GM23248 (cell line): ENCODE data around the gene GAMT. TPM values are rescaled to one million over a fixed set of nuclear protein-coding genes. Genes with fewer than 3 reads are reported as not detected.

Experiments used
- DNase-seq: peaks from one replicate; pipeline ENCODE4 v3.0.0-alpha.2; 2015
- H2AFZ ChIP-seq: fragments of 200-600 bp; sonication (generic); 2 replicates; pipeline ENCODE4 v1.6.1; 2016; ENCODE audit warnings: antibody characterized with exemption
- H3F3A ChIP-seq: fragments of 200-600 bp; sonication (generic); 2 replicates; pipeline ENCODE4 v1.6.1; 2016; ENCODE audit warnings: mild to moderate bottlenecking, antibody characterized with exemption, mixed run types; ENCODE audit not compliant: insufficient read depth
- H3K27ac ChIP-seq: fragments of 200-600 bp; sonication (generic); 2 replicates; pipeline ENCODE4 v1.5.1; 2016; ENCODE audit warnings: mild to moderate bottlenecking
- H3K27me3 ChIP-seq: fragments of 200-600 bp; sonication (generic); replicated peaks from 2 replicates; pipeline ENCODE4 v1.6.1; 2016; ENCODE audit warnings: mild to moderate bottlenecking; ENCODE audit not compliant: insufficient read depth
- H3K36me3 ChIP-seq: fragments of 200-600 bp; sonication (generic); 2 replicates; pipeline ENCODE4 v1.6.1; 2016; ENCODE audit warnings: low read depth, mild to moderate bottlenecking
- H3K4me1 ChIP-seq: fragments of 200-600 bp; sonication (generic); 2 replicates; pipeline ENCODE4 v1.6.1; 2016; ENCODE audit warnings: mild to moderate bottlenecking; ENCODE audit not compliant: insufficient read depth
- H3K4me2 ChIP-seq: fragments of 200-600 bp; sonication (generic); one replicate; pipeline ENCODE4 v1.6.1; 2016; ENCODE audit warnings: mild to moderate bottlenecking; ENCODE audit not compliant: unreplicated experiment
- H3K4me3 ChIP-seq: fragments of 200-600 bp; sonication (generic); 2 replicates; pipeline ENCODE4 v1.5.1; 2016; ENCODE audit warnings: mild to moderate bottlenecking
- H3K79me2 ChIP-seq: fragments of 200-600 bp; sonication (generic); 2 replicates; pipeline ENCODE4 v1.6.1; 2016; ENCODE audit warnings: mild to moderate bottlenecking; ENCODE audit not compliant: insufficient read depth
- H3K9ac ChIP-seq: fragments of 200-600 bp; sonication (generic); 2 replicates; pipeline ENCODE4 v1.6.1; 2016; ENCODE audit warnings: mild to moderate bottlenecking
- H3K9me2 ChIP-seq: fragments of 200-600 bp; sonication (generic); 2 replicates; pipeline ENCODE4 v1.6.1; 2016; ENCODE audit warnings: mixed run types, mild to moderate bottlenecking, moderate library complexity; ENCODE audit not compliant: insufficient read depth
- H3K9me3 ChIP-seq: fragments of 200-600 bp; sonication (generic); one replicate; pipeline ENCODE4 v1.6.1; 2017; ENCODE audit warnings: low read depth
- H4K20me1 ChIP-seq: fragments of 200-600 bp; sonication (generic); 2 replicates; pipeline ENCODE4 v1.6.0; 2016; ENCODE audit not compliant: insufficient read depth
- EZH2 ChIP-seq: fragments of 200-600 bp; sonication (generic); IDR thresholded peaks from 2 replicates; pipeline ENCODE4 v1.6.1; 2018; ENCODE audit warnings: antibody characterized with exemption, mild to moderate bottlenecking; ENCODE audit not compliant: insufficient read depth, poor library complexity, severe bottlenecking
- EZH2phosphoT487 ChIP-seq: fragments of 200-600 bp; sonication (generic); IDR thresholded peaks from 2 replicates; pipeline ENCODE4 v1.6.1; 2018; ENCODE audit warnings: antibody characterized with exemption, moderate library complexity, mild to moderate bottlenecking, low read depth; ENCODE audit not compliant: insufficient read depth
- WGBS, 2 experiments: methylation state at CpG; one replicate each; pipeline ENCODE4 v1.1.6; 2015 to 2017; ENCODE audit warnings: low lambda C conversion rate in 2 of 2, low coverage in 1 of 2; ENCODE audit errors: missing lambda C conversion rate in 2 of 2; 5-methylcytosine and 5-hydroxymethylcytosine counted together
- in situ Hi-C: fragments of 300-500 bp; cut with MboI; formaldehyde crosslinking; loops from 2 replicates; pipeline ENCODE4 v1.15.0; 2020
- polyA plus RNA-seq: library from polyadenylated mRNA; unstranded; fragments of >200 nt; fragmentation: Nextera tagmentation; extraction: Ambion mirVana; gene quantifications from 2 replicates; pipeline ENCODE4 v1.2.1, GENCODE V29; 2016
- total RNA-seq: library from RNA; depleted of rRNA; stranded (reverse); fragments of >200 nt; shearing (Covaris generic); gene quantifications from 2 replicates; pipeline ENCODE4 v1.2.3, GENCODE V29; 2014

The GAMT gene
- total and polyA plus RNA-seq, 2 experiments from 2014 or later, result 43.1 to 43.7 TPM

DNA sequence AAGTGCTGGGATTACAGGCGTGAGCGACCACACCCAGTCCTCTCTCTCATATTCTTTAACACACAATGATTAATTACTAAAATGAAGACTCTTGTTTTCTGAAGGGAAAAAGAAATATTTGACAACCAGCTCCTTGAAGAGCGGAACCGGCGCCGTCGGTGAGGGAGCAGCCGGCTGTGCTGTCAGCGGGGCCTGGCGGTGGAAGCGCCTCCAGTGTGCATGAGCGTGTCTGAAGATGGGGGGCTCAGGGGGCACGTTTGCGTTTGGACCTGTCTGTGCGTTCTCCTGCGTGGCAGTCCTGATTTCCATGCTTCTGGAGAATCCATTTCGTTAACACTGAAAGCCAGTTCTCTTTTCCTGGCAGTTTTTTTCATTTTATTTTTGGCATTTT, 24.9 kb downstream of the GAMT start:
- no peaks in the 10 kb centered on the region for H3K9me3 ChIP-seq
- in situ Hi-C loops, result no loop called here
- no peaks in the 10 kb centered on the region for H3K79me2 ChIP-seq
- H3K9ac ChIP-seq, result no peak overlapping the region
- WGBS, 2 experiments, result 94 to 96% methylated on average over 16 to 17 of the region's 17 CpGs
- H3K9me2 ChIP-seq, result no peaks in the 10 kb centered on the region
- no peaks in the 10 kb centered on the region for H3K4me1 ChIP-seq
- no peak for TF ChIP-seq EZH2
- no peak for TF ChIP-seq EZH2phosphoT487
- no peak overlapping the region for H3K27ac ChIP-seq
- no peak for DNase-seq
- peaks cover 1% of the 10 kb centered on the region; the same call in 1 of the 2 replicates for H3F3A ChIP-seq
- H4K20me1 ChIP-seq, result no peaks in the 10 kb centered on the region
- H3K4me2 ChIP-seq, result no peak overlapping the region
- no peak overlapping the region for H3K4me3 ChIP-seq
- H3K36me3 ChIP-seq, result peaks cover 6% of the 10 kb centered on the region; the same call in 1 of the 2 replicates
- no peaks in the 10 kb centered on the region for H3K27me3 ChIP-seq
- H2AFZ ChIP-seq, result no peak overlapping the region

DNA sequence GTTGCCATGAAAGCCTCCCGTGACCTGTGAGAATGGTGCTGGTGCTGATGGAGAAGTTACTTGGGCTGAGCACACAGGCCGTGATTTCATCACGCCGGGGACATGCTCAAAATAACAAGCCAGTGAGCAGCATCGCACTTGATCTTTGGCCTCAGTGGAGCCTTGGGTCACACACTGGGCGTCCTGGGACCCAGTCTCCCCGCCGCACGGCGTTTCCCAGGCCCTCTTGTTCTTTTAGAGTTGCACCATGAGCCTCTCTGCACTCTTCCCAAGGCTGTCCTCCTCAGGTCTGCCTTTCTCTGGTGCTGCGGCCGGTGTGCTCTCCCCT, 27.1 kb downstream of the GAMT start:
- no peaks in the 10 kb centered on the region for H4K20me1 ChIP-seq
- H2AFZ ChIP-seq, result no peak overlapping the region
- no peak overlapping the region for H3K9ac ChIP-seq
- H3K4me1 ChIP-seq, result no peaks in the 10 kb centered on the region
- H3F3A ChIP-seq, result no peaks in the 10 kb centered on the region
- no peak for DNase-seq
- H3K4me3 ChIP-seq, result no peak overlapping the region
- peaks cover 7% of the 10 kb centered on the region; the same call in 1 of the 2 replicates for H3K36me3 ChIP-seq
- no peaks in the 10 kb centered on the region for H3K9me3 ChIP-seq
- in situ Hi-C loops, result no loop called here
- H3K79me2 ChIP-seq, result no peaks in the 10 kb centered on the region
- no peak overlapping the region for H3K27ac ChIP-seq
- no peaks in the 10 kb centered on the region for H3K9me2 ChIP-seq
- no peaks in the 10 kb centered on the region for H3K27me3 ChIP-seq
- 92 to 93% methylated on average over 11 of the region's 12 CpGs for WGBS, 2 experiments
- H3K4me2 ChIP-seq, result no peak overlapping the region
- TF ChIP-seq EZH2phosphoT487, result no peak
- no peak for TF ChIP-seq EZH2

DNA sequence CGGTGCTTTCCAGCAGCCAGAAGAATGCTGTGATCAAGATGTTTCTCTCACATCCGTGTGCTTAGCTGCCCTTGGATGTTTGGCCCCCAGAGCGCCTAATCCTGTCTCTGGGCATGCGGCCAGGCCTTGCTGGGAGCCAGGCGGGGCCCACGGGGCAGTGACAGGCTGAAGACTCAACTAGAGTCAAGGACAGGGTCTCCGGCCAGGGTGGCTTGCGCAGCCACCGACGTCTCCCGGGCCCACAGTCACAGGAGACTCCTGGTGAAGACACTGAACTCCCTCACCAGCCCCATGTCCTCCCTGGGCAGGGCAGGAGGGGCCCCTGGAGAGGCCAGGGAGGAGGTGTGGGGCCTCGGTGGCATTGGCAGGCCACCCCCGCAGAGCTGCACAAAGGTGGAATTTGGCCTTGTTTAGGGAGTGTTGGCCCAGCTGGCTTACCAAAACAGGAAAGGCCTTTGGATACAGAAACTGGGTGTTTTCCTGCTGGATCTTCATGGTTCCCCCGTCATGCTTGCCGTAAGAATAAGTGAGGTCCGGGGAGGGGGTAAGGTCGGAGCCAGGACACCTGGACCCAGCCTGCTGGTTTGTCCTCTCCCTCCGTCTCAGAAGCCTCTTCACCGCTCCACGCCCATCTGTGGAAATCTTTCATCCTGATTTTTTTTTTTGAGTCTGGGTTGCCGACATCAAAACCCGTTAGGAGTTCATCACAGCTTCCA, 27.6 kb downstream of the GAMT start:
- Histone ChIP-seq H3K36me3 (peaks cover 7% of the 10 kb centered on the region; the same call in 1 of the 2 replicates), H3K4me2 (no peak overlapping the region), H3K4me3 (no peak overlapping the region), H3K79me2 (no peaks in the 10 kb centered on the region), H2AFZ (no peak overlapping the region), H3K9me3 (no peaks in the 10 kb centered on the region), H4K20me1 (no peaks in the 10 kb centered on the region), H3K9me2 (no peaks in the 10 kb centered on the region), H3K9ac (no peak overlapping the region), H3K27ac (no peak overlapping the region), H3K27me3 (no peaks in the 10 kb centered on the region), H3K4me1 (no peaks in the 10 kb centered on the region), H3F3A (no peaks in the 10 kb centered on the region)
- in situ Hi-C loops, result no loop called here
- 80 to 81% methylated on average over 21 to 22 of the region's 22 CpGs for WGBS, 2 experiments
- TF ChIP-seq EZH2phosphoT487 (no peak), EZH2 (no peak)
- no peak for DNase-seq

DNA sequence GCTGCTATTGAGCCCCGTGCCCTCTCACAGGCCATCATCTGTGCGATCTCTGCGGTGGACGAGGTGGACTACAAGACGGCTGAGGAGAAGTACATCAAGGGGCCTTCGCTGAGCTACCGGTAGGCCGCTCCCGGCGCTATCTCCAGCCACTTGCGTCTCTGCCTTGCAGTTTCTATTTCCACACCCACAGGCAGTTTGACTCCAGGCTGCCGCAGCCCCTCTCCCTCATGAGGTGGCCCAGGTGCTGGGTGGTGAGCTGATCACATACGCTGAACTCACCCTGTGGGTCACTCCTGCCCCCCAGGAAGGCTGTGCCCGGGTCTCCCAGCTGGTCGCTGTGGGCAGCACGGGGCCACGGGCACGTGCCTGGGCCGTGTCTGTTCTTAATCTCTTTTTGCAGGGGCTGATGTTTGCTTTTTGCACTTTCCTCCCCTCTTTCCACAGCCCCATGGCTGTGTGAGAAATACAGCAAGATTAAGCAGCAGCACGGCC, 28.3 kb downstream of the GAMT start:
- Histone ChIP-seq H3K9ac (no peak overlapping the region), H3K27me3 (no peaks in the 10 kb centered on the region), H3K4me3 (no peak overlapping the region), H3K27ac (no peak overlapping the region), H3K4me1 (no peaks in the 10 kb centered on the region), H3K9me2 (no peaks in the 10 kb centered on the region), H3F3A (no peaks in the 10 kb centered on the region), H3K9me3 (no peaks in the 10 kb centered on the region), H3K36me3 (peaks cover 7% of the 10 kb centered on the region; the same call in 1 of the 2 replicates), H2AFZ (no peak overlapping the region), H4K20me1 (no peaks in the 10 kb centered on the region), H3K79me2 (no peaks in the 10 kb centered on the region), H3K4me2 (no peak overlapping the region)
- 91 to 93% methylated on average over 20 of the region's 20 CpGs for WGBS, 2 experiments
- DNase-seq, result no peak
- TF ChIP-seq EZH2 (no peak), EZH2phosphoT487 (no peak)
- in situ Hi-C loops, result no loop called here
